HG03575 (cell line): ENCODE measurements around the gene ACACB.

Source experiments
- ATAC-seq: cut with Tn5 transposase; IDR thresholded peaks from one replicate; pipeline ENCODE4 v1.9.1; 2021; ENCODE audit not compliant: unreplicated experiment, insufficient number of reproducible peaks, low FRiP score; ENCODE audit errors: extremely low read depth

ACACB gene

GRCh38 chr12:109232731-109233130 lies 116.3 kb downstream of the ACACB start:
- ATAC-seq: no peak

DNA sequence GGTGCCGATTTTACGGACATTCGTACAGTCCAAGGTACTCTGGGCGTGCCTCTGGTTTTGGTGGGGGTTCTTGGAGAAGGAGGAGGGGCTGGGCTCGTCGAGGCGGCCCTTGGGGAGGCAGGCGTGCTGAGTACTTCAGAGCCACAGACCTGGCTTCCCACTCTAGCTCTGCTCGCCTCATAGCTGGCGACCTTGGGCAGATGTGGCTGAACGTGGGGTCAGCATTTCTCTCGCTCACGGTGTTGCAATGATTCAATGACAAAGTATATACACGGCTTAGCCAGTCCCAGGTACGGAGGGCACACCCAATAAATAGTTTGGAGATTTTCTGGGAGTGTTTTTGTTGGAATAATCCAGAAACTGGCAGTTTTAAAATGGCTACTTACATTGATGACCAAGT lies 117.6 kb downstream of the ACACB start:
- no peak for ATAC-seq

GRCh38 chr12:109236257-109236656 lies 119.9 kb downstream of the ACACB start:
- no peak for ATAC-seq

- no peak for ATAC-seq
Measured at GRCh38 chr12:109239179-109239578, 122.8 kb downstream of the ACACB start.

- no peak for ATAC-seq
Measured at GRCh38 chr12:109239691-109240090, 123.3 kb downstream of the ACACB start.

- no peak for ATAC-seq
Measured at GRCh38 chr12:109240365-109240764, 124.0 kb downstream of the ACACB start.

DNA sequence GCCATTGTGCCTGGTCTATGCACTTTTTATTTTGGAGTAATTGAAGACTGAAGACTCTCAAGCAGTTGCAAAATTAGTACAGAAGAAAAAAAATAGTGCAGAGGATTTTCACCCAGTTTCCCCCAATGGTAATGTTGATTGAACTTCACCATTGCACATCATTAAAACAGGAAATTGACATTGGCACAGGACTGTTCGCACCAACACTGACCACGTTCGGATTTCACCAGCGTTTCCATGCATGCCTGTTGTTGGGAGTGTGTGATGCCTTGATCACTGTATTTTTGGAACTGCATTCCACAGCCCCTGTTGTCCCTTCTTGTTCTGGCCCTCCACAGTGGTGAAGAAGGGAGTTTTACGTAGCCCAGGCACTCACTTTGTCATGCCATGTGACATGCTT lies 125.5 kb downstream of the ACACB start:
- ATAC-seq: no peak

GRCh38 chr12:109244073-109244472 lies 127.7 kb downstream of the ACACB start:
- ATAC-seq: no peak

GRCh38 chr12:109246221-109246620 lies 129.8 kb downstream of the ACACB start:
- no peak for ATAC-seq

DNA sequence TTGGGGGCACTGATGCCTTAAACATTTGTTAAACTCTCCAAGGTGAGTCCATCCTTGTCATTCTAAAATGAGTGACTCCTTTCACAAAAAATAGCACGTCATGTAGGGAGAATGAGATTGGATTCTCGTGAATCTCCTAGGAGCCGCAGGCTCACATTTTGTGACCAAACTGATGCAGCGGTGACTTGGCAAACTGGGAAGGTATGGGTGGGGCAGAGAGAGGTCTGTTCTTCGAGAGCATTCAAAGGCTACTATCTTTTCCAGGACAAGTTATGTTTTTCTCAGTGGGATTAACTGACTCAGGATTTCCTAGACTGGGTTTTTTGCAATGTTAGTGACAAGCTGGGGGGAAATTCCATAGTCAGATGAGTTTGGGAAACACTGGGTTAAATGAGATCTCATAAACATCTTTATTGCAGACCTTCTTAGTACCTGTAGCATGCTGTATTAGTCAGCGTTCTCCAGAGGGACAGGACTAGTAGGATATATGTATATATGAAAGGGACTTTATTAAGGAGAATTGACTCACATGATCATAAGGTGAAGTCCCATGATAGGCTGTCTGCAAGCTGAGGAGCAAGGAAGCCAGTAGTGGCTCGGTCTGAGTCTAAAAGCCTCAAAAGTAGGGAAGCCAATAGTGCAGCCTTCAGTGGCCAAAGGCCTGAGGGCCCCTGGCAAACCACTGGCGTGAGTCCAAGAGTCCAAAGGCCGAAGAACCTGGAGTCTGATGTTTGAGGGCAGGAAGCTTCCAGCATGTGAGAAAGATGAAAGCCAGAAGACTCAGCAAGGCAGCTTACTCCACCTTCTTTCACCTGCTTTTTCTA lies 131.7 kb downstream of the ACACB start:
- ATAC-seq: no peak

- no peak for ATAC-seq
Measured at GRCh38 chr12:109250523-109250922, 134.1 kb downstream of the ACACB start.

DNA sequence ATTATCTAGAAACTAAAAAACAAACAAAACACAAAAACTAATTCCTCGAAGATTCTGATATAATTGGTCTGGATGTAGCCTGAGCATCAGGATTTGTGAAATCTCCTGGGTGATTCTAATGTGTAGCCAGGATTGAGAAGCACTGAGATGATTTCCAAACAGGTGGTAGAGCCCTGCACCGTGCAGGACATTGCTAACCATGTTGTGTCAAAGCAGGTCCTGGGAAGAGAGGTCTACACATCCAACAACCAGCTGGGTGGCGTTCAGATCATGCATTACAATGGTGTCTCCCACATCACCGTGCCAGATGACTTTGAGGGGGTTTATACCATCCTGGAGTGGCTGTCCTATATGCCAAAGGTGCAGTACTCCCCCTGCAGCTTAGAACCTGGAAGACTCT lies 136.4 kb downstream of the ACACB start:
- ATAC-seq: no peak

DNA sequence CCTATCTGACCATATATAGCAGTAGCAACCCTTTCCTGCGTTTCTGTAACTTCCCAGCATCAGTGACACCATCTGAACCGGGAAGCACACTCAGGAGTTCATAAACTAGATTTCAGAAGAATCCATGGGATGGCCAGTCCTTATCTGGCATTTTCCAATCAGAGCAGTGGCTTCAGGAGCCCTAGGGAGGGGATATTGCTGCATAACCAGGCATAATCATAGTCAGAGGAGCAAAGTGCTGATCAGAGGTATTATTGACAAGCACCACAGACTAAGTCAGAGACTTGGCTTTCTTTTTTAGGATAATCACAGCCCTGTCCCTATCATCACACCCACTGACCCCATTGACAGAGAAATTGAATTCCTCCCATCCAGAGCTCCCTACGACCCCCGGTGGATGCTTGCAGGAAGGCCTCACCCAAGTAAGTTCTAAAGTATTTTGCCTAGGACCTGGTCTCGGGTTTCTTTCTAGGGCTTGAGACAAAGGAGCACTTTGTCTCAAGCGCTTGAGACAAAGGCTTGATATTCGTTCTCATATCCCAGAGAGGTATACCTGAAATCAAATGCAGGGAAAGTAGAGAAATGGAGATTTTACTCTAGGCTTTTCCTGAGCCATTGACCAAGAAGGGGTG lies 137.6 kb downstream of the ACACB start:
- ATAC-seq: no peak

- ATAC-seq: no peak
Measured at GRCh38 chr12:109255377-109255776, 139.0 kb downstream of the ACACB start.

DNA sequence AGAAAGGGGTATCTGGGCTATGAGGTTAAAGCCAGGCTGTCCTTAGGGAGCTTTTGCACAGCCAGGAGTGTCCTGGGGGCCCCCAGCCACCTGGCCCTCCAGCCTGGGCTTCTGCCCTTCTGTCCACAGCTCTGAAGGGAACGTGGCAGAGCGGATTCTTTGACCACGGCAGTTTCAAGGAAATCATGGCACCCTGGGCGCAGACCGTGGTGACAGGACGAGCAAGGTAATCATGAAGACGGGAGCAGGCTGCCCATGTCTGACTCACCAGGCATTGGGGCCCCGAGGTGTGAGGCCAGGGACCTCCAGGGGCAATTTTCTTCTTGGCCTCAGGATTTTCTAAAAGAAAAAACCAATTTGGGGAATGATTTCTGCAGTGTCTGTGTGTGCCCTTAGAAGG lies 139.6 kb downstream of the ACACB start:
- ATAC-seq: no peak

- ATAC-seq: no peak
Measured at GRCh38 chr12:109258201-109258600, 141.8 kb downstream of the ACACB start.

DNA sequence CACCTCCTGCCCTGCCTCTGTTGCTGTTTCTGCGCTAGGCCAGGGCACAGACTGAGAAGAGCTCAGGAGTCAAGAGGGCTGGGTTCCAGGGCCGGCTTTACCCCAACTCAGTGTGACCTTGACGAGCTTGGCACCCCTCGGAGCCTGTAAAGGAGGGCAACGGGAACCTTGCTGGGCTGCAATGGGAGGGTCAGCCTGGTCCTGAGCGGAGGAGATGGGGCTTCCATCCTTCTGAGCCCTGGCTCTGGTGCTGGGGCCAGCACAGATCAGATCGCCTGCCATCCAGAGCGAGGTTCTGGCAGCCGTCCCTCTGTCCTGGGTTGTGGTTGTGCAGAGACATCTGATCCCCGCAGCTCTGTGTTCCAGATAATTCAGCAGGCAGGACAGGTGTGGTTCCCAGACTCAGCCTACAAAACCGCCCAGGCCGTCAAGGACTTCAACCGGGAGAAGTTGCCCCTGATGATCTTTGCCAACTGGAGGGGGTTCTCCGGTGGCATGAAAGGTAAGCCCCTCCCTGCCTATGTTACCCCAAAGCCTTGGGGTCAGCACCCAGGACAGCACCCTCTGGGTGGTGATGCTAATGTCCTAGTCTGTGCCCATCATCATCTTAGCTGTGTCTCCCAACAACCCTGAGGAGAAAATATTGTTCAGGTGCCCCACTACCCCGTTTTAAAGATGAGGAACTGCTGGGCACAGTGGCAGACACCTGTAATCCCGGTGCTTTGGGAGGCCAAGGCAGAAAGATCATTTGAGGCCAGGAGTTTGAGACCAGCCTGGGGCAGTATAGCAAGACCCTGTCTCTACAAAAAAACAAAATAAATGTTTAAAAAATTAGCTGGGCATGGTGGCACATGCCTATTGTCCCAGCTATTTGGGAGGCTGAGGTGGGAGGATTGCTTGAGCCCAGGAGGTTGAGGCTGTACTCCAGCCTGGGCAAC lies 142.5 kb downstream of the ACACB start:
- ATAC-seq: no peak

DNA sequence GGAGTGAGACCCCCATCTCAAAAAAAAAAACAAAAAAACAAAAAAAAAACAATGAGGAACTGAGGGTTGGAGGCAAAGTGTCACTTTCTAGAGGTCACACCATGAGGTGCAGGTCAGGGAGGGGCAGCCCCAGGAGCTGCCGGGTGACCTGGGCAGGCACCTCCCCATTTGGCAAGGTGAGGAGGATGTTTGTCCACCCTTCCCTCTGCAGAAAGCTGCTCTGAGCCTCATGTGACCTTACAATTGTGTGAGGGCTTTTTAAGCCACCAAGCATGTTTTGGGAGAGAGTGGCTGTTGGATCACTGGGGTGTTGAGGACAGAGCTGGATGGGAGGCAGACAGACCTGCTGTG lies 143.1 kb downstream of the ACACB start:
- ATAC-seq: no peak

DNA sequence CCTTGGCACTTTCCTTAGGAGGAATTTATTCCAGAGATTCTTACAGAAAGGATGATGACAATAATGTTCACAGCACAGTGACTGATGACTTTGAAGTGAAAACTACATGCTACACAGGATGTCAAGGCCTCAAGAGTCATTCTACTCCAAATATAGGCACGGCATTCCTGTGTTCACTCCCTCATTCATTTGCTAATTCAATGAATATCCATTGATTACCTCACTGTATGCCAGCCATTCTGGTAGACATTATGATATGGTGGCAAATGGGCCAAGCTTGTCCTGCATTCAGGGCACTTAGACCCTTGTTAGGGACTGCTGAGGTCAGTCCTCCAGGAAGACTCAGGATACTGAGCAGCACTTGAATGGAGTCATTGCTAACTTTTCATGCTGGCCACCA lies 144.7 kb downstream of the ACACB start:
- no peak for ATAC-seq

GRCh38 chr12:109261939-109262338 lies 145.6 kb downstream of the ACACB start:
- ATAC-seq: no peak
